H1 (cell line): ENCODE measurements around the gene NEDD4L. TPM values are rescaled to one million over a fixed set of nuclear protein-coding genes. Genes with fewer than 3 reads are reported as not detected.

Source experiments
- CEBPB ChIP-seq: IDR thresholded peaks from 2 replicates; pipeline ENCODE4 v1.6.1; 2012; ENCODE audit warnings: low read depth, low read length
- MAX ChIP-seq: IDR thresholded peaks from 2 replicates; pipeline ENCODE4 v1.6.1; 2012; ENCODE audit warnings: inconsistent platforms
- polyA plus RNA-seq, 7 experiments: library from polyadenylated mRNA; depleted of rRNA in 3 of 7; stranded (reverse) in 5 of 7; unstranded in 2 of 7; fragments of >200 nt in 5 of 7; fragments of 200-250 nt in 2 of 7; gene quantifications; 1 replicate in 5 of 7; 2 replicates in 1 of 7; 4 replicates in 1 of 7; pipeline versions ENCODE4 v1.2.1 to v1.2.3, GENCODE V29; 2011 to 2013; ENCODE audit warnings: missing spikeins in 2 of 7, mixed read lengths in 2 of 7
- total RNA-seq: library from RNA; stranded (reverse); fragmentation: NEBNext Ultra II Directional; extraction: Animal tissue kit (Norgen Biotek cat#: 25700); gene quantifications from 2 replicates; pipeline ENCODE4 v1.2.1, GENCODE V29; 2021

NEDD4L gene
- total and polyA plus RNA-seq, 2 of the 8 experiments (the other 6 are each of a cell fraction or from before 2014, with no cell fraction given): 37.3 to 69.8 TPM

DNA sequence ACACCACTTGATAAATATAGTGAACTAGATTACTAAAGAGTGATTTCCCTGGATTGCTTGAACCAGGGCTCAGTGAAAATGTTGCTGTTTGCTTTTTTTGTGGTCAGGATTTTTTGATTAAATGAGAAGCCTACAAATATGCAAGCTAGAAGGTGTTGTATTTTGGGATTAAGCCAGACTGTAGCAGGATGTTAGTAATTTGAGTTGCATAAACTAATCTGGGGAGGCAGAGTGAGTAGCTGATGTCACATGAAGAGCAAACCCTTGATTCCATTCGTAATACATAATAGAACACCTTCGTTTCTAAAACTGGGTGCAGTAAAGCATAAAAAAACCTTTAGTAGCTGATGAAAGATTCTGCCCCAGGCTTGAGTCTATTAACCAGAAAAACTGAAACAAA lies 32.0 kb downstream of the NEDD4L start (continued):
- TF ChIP-seq MAX: no peak
- TF ChIP-seq CEBPB: no peak
